Activated CD4-positive, alpha-beta T cell treated with anti-CD3 and anti-CD28 coated beads, Interleukin-2, Interleukin-4, amounts not matched to agents 100 ng/mL and 50 ng/mL, durations not matched to agents 16 hours and 8 hours (primary cell): ENCODE results near the gene KCNMA1.

Experiments
- DNase-seq: peaks from one replicate; pipeline ENCODE4 v3.0.0-alpha.2; 2020; ENCODE audit warnings: low spot score

The KCNMA1 gene

GRCh38 chr10:77485847-77486246 lies 151.8 kb downstream of the KCNMA1 start:
- DNase-seq = no peak

GRCh38 chr10:77482072-77482471 lies 155.5 kb downstream of the KCNMA1 start:
- no peak for DNase-seq

GRCh38 chr10:77479586-77479985 lies 158.0 kb downstream of the KCNMA1 start:
- no peak for DNase-seq

GRCh38 chr10:77478962-77479359 lies 158.6 kb downstream of the KCNMA1 start:
- DNase-seq = no peak

- DNase-seq = no peak
These were observed 159.2 kb downstream of the KCNMA1 start for GRCh38 chr10:77478247-77478961.

- DNase-seq = no peak
These were observed 162.1 kb downstream of the KCNMA1 start for GRCh38 chr10:77475522-77475921.

GRCh38 chr10:77474939-77475338 lies 162.7 kb downstream of the KCNMA1 start:
- DNase-seq = no peak

- no peak for DNase-seq
These were observed 163.2 kb downstream of the KCNMA1 start for GRCh38 chr10:77474386-77474785.

GRCh38 chr10:77472146-77472545 lies 165.5 kb downstream of the KCNMA1 start:
- no peak for DNase-seq

- DNase-seq = no peak
These were observed 166.5 kb downstream of the KCNMA1 start for GRCh38 chr10:77471069-77471536.

- no peak for DNase-seq
These were observed 170.1 kb downstream of the KCNMA1 start for GRCh38 chr10:77467422-77467963.

- DNase-seq = no peak
These were observed 173.5 kb downstream of the KCNMA1 start for GRCh38 chr10:77463967-77464745.

- DNase-seq = no peak
These were observed 174.1 kb downstream of the KCNMA1 start for GRCh38 chr10:77463499-77463898.

GRCh38 chr10:77461636-77462296 lies 175.8 kb downstream of the KCNMA1 start:
- no peak for DNase-seq

GRCh38 chr10:77459905-77460304 lies 177.7 kb downstream of the KCNMA1 start:
- no peak for DNase-seq

GRCh38 chr10:77458986-77459590 lies 178.5 kb downstream of the KCNMA1 start:
- DNase-seq = no peak

- DNase-seq = no peak
These were observed 179.9 kb downstream of the KCNMA1 start for GRCh38 chr10:77457721-77458120.

GRCh38 chr10:77457266-77457665 lies 180.3 kb downstream of the KCNMA1 start:
- no peak for DNase-seq

GRCh38 chr10:77456414-77456813 lies 181.2 kb downstream of the KCNMA1 start:
- no peak for DNase-seq

- no peak for DNase-seq
These were observed 182.0 kb downstream of the KCNMA1 start for GRCh38 chr10:77455561-77455960.

GRCh38 chr10:77452952-77453564 lies 184.6 kb downstream of the KCNMA1 start:
- no peak for DNase-seq

GRCh38 chr10:77451886-77452285 lies 185.7 kb downstream of the KCNMA1 start:
- no peak for DNase-seq
